Activated naive CD8-positive, alpha-beta T cell treated with anti-CD3 and anti-CD28 coated beads for 36 hours (primary cell): ENCODE data around the gene CNOT1. TPM values are rescaled to one million over a fixed set of nuclear protein-coding genes. Genes with fewer than 3 reads are reported as not detected.

ENCODE experiments used
- DNase-seq: peaks from one replicate; pipeline ENCODE4 v3.0.0; 2021
- H3K27ac Mint-ChIP-seq: one replicate; pipeline ENCODE4 v1.8.0; 2022; ENCODE audit warnings: mild to moderate bottlenecking, moderate library complexity, mixed read lengths
- H3K27me3 Mint-ChIP-seq: one replicate; pipeline ENCODE4 v1.8.0; 2022; ENCODE audit warnings: mild to moderate bottlenecking, mixed read lengths
- H3K36me3 Mint-ChIP-seq: one replicate; pipeline ENCODE4 v1.8.0; 2021; ENCODE audit warnings: mild to moderate bottlenecking, mixed read lengths
- H3K4me1 Mint-ChIP-seq: one replicate; pipeline ENCODE4 v1.8.0; 2021; ENCODE audit warnings: mixed read lengths
- H3K4me3 Mint-ChIP-seq: one replicate; pipeline ENCODE4 v1.8.0; 2022; ENCODE audit warnings: mild to moderate bottlenecking, moderate library complexity, mixed read lengths
- H3K9me3 Mint-ChIP-seq: one replicate; pipeline ENCODE4 v1.8.0; 2022; ENCODE audit warnings: mixed read lengths
- total RNA-seq, 2 experiments: library from RNA; stranded (reverse); gene quantifications; one replicate each; pipeline ENCODE4 v1.2.3, GENCODE V29; 2021

Gene CNOT1
- total RNA-seq, 2 experiments from 2014 or later = 295 to 317 TPM

DNA sequence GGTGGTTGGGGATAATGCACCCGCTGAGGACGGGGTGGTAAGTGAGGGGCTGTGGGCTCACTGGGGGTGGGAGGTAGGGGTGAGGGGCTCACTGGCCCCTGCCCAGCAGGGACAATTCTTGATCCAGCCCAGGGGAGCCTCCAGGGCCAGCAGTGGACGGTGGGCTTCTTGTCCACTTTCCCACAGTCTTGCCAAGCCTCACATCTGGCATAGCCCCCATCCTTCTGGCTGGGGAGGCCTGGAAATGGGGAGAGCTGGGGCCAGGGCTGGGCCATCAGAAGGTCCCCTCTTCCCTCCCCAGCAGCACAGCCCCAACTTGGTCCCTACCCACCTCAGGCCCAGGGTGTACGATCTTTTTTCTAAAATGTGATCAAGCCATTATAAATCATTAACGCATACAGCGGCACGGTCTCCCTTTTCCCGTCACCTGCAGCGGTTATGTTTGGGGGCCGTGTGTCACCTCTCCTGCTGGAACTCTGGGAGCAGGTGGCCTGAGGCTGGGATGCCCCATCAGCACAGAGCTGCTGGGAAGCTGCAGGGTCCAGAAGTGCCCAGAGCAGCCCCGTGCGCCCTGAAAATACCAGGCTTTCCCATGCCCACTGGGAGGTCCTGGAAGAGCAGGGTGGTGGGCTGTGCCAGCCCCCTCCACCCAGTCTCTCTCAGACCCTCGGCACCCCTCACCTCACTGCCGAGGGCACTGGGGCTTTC lies 121.5 kb downstream of the CNOT1 start:
- Mint-ChIP-seq H3K4me3 (no peak overlapping the region), H3K27me3 (no peaks in the 10 kb centered on the region), H3K36me3 (no peaks in the 10 kb centered on the region), H3K9me3 (no peaks in the 10 kb centered on the region), H3K27ac (no peak overlapping the region), H3K4me1 (peaks cover 4% of the 10 kb centered on the region)
- no peak for DNase-seq

DNA sequence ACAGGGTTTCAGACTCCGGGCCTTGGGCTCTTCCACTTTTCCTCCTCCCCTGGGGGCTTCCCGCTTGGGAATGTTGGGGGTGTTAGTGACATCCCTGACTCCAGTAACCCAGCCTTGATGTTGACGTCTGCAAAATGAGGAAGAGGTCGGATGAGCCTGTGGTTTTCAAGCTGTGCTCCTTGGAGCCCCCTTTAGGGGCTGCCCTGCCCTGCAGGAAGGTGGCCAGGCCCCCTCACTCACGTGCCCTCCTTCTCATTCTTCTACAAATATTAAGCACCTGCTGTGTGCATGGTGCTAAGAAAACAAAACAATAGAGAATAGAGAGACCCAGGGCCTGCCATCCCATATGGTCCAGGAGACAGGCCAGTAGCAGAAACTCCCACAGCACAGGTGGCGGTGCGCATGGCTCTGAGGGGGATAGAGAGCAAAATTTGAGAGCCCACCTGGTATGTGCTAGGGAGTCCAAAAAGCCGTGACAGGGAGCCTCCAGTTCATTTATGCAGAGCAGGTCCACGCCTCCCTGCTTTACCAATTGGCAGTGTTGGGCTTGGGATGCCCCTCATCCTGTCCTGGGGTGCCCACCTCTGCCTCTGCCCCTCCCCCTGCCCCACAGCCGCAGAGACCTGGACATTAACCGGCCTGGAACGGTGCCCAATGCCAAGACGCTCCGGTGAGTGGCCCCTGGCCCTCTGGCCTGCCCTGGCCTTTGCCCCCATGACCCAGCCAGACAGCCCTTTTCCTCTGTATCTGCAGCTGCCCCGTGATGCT lies 122.2 kb downstream of the CNOT1 start:
- peaks cover 4% of the 10 kb centered on the region for H3K4me1 Mint-ChIP-seq
- no peak for DNase-seq
- H3K9me3 Mint-ChIP-seq = no peaks in the 10 kb centered on the region
- no peaks in the 10 kb centered on the region for H3K27me3 Mint-ChIP-seq
- H3K27ac Mint-ChIP-seq = no peak overlapping the region
- H3K36me3 Mint-ChIP-seq = no peaks in the 10 kb centered on the region
- no peak overlapping the region for H3K4me3 Mint-ChIP-seq

DNA sequence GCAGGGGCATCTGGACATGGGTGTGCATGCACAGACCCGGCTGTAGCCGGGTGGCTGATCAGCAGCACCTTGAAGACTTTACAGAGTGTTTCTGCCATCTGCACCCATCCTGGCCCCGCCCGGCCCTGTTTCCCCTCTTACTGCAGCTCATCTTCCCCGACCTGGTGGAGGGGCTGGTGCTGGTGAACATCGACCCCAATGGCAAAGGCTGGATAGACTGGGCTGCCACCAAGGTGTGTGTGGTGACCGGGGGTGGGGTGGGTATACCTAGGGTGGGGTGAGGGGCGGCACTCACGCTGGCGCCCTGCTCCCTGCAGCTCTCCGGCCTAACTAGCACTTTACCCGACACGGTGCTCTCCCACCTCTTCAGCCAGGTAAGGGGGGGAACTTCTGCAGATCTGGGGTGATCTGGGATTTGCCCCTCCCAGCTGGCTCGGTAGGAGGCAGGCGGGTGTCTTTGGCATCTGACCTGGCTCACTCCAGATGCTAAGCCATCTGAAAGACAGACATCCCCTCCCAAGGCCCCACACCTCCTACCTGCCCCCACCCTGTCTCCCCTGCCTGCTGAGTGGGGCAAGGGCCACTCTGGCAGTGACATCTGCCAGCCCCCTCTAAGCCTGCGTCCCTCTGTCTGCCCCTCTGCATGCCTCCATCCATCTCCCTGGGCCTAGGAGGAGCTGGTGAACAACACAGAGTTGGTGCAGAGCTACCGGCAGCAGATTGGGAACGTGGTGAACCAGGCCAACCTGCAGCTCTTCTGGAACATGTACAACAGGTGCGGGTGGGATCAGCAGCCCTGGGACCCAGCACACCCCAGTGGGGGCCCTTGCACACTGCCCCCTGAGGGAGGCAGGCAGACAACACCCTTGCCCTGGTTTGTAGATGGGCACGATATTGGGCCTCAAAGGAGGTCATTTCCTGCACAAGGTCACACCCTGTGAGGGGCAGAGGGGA lies 123.1 kb downstream of the CNOT1 start:
- H3K27me3 Mint-ChIP-seq = peaks cover 2% of the 10 kb centered on the region
- H3K4me1 Mint-ChIP-seq = peaks cover under 1% of the 10 kb centered on the region
- no peaks in the 10 kb centered on the region for H3K9me3 Mint-ChIP-seq
- DNase-seq = no peak
- no peak overlapping the region for H3K27ac Mint-ChIP-seq
- H3K4me3 Mint-ChIP-seq = no peak overlapping the region
- no peaks in the 10 kb centered on the region for H3K36me3 Mint-ChIP-seq

DNA sequence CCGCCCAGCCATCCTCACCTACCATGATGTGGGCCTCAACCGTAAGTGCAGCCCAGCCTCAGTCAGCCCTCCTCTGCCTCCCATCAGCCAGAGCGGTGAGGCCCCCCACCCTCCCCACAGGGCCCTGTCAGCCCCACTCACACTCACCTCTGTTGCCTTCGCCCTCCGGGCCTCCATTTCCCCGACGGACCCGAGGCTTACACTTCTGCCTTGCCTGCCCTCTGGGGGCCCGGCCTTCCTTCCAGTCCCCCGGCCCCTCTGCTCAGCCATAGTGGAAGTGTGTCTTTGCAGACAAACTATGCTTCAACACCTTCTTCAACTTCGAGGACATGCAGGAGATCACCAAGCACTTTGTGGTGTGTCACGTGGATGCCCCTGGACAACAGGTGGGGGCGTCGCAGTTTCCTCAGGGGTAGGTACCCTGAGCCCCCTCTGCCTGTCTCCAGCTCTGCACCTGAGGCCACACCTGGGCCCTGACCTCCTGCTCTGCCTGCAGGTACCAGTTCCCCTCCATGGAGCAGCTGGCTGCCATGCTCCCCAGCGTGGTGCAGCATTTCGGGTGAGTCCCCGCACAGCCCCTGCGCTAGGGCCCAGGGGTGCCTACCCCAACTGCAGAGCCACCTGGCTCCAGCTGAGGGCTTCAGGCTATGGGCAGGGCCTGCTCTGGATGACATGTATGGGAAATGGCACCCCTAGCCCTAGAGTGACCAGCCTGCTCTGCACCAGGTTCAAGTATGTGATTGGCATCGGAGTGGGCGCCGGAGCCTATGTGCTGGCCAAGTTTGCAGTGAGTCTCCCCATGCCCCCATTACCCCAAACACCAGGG lies 125.5 kb downstream of the CNOT1 start:
- no peaks in the 10 kb centered on the region for H3K9me3 Mint-ChIP-seq
- peaks cover 12% of the 10 kb centered on the region for H3K4me1 Mint-ChIP-seq
- no peak for DNase-seq
- H3K4me3 Mint-ChIP-seq = no peak overlapping the region
- peaks cover 5% of the 10 kb centered on the region for H3K27me3 Mint-ChIP-seq
- no peaks in the 10 kb centered on the region for H3K36me3 Mint-ChIP-seq
- no peak overlapping the region for H3K27ac Mint-ChIP-seq

DNA sequence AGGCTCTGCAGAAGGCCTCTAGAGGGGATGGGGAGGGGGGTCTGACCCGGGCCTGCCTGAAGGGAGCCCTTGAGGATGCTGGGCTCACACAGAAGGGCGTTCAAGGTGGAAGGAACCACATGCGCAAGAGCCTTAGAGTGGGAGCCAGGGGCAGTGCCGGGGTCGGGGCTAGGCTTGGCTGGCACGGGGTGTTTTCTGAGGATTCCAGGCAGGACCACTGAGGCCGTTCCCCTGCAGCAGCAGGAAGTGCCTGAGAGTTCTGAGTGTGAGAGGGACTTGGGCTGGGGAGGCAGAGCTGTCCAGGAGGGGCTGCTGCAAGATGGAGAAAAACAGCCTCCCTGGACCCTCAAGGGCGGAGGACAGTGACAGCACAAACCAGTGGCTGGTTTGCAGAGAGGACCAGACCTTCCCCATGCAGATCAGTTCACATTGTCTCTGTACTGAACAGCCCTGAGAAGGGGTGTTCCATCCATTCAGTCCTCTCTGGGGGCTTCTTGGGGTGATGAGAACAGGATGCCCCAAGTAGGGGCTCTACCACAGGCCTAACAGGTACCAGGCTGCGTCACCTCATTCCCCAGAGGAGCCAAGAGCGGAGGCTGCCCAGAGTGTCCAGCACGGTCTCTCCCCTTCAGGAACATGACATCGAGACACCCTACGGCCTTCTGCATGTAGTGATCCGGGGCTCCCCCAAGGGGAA lies 126.3 kb downstream of the CNOT1 start:
- Mint-ChIP-seq H3K27me3 (peaks cover 5% of the 10 kb centered on the region), H3K9me3 (no peaks in the 10 kb centered on the region), H3K4me3 (no peak overlapping the region), H3K27ac (no peak overlapping the region), H3K36me3 (no peaks in the 10 kb centered on the region), H3K4me1 (peaks cover 12% of the 10 kb centered on the region)
- DNase-seq = no peak

DNA sequence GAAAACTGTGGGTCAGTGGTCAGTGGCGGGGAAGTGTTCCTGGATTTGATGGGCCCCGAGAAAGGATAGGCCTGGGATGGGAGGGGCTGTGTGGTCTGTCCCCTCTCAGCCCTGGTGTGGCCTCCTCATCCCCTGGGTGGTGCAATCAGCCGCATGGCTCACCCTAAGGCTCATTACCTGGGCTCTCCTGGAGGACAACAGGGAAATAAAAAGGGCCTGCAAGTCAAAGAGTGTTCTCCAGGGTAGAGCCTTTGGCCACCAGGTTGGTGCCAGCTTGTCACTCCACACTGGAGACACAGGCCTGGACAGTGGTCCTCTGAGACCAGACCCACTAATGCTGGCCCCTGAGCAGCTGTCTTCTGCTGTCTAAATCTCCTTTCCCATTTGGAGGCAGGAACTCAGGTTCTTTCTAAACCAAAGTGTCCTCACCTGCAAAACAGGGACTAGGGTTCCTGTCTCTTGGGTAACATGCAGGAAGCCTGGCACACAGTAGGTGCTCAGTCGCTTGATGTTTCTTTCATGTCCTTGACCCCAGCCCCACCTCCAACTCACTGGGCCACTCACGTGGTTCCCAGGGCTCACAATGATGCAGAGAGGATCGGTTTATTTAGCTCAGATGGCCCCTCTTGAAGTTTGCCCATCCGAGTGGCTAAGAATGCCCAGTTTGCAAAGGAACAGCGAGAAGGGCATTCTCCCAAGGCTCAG lies 127.3 kb downstream of the CNOT1 start:
- no peaks in the 10 kb centered on the region for H3K36me3 Mint-ChIP-seq
- H3K27ac Mint-ChIP-seq = no peak overlapping the region
- H3K4me3 Mint-ChIP-seq = no peak overlapping the region
- H3K4me1 Mint-ChIP-seq = peaks cover 15% of the 10 kb centered on the region
- peaks cover 5% of the 10 kb centered on the region for H3K27me3 Mint-ChIP-seq
- no peaks in the 10 kb centered on the region for H3K9me3 Mint-ChIP-seq
- no peak for DNase-seq

DNA sequence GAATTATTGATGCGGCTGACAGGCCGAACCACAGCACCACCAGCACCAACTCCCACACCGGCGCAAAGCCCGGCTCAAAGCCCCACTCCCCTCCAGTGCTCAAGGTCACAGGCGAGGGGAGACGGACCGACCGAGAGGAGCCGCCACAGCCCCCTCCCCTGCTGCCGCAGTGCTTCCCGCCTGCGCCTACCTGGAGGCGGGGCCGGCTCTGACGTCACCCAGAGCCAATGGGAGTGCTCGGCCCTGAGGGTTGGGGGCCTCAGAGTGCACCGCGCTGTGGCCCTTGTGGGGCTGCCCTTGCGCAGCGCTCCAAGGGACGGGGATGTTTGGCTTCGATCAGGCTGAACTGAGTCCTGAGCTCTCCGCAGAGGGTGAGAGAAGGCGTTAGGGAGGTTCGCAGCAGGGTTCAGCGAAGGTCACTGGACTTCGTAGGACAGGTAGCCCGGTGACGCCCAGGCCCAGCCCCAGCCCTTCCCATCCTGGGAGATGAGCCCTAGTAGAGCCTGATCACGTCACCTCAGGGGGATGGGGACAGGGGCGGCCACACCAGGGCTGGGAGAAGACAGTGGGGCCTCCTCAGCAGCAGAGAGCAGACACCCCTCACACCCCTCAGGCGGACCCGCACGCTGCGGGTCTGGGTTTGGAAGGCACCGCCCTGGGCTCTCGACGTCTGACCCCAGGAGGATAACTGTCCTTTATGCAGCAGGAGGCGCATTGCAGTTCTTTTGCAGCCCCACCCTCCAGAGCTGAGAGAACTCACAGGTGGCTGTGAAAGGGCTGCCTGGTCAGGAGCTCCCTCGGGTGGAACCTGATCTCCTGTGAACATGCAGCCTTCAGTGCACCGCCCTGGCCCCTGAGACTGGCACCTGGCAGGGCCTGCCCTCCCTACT lies 128.1 kb downstream of the CNOT1 start:
- Mint-ChIP-seq H3K27me3 (peaks cover 5% of the 10 kb centered on the region), H3K36me3 (no peaks in the 10 kb centered on the region), H3K4me1 (peaks cover 22% of the 10 kb centered on the region), H3K27ac (no peak overlapping the region), H3K9me3 (no peaks in the 10 kb centered on the region), H3K4me3 (peak overlapping the region; percentile 83)
- peak; percentile 62 for DNase-seq

DNA sequence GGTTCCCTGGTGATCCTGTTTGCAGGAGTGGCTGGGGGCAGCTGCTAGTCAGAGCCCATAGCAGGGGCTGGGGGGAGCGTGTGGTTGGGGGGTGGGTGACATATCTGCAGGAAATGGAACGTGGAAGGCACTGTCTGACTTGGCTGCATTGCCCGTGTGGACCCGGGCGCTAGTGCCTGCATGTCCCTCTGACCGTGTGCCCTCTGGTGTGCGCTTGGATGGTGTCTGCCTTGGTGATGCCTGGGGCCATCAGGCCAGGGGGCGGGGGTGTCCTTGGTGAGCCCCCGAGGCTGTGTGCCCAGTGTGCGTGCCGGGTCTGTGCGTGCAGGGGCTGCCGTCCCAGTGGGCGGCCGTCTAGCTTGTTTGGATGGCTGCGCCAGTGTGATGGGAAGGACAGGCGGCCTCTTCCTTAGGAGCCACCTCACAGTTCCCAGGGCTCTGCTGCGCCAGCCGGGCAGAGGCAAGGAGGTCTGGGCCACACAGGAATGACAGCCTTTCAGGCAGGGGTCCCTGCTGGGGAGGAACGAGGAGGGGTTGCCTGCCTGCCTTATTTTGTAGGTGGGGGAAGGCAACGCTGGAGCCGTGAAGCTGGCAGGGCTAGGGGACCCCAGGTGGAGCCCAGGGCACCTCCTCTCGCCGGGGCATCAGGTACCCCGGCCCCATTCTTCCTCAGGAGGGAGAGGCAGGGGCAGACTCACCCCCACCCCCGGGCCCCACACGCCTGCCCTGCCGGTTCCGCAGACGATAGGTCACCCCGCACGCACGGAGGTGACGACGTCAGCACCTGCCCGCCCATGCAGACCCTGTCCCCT lies 129.0 kb downstream of the CNOT1 start:
- Mint-ChIP-seq H3K4me3 (peak overlapping the region; percentile 83), H3K9me3 (no peaks in the 10 kb centered on the region), H3K4me1 (peaks cover 22% of the 10 kb centered on the region), H3K27me3 (peaks cover 5% of the 10 kb centered on the region), H3K36me3 (no peaks in the 10 kb centered on the region), H3K27ac (no peak overlapping the region)
- no peak for DNase-seq

DNA sequence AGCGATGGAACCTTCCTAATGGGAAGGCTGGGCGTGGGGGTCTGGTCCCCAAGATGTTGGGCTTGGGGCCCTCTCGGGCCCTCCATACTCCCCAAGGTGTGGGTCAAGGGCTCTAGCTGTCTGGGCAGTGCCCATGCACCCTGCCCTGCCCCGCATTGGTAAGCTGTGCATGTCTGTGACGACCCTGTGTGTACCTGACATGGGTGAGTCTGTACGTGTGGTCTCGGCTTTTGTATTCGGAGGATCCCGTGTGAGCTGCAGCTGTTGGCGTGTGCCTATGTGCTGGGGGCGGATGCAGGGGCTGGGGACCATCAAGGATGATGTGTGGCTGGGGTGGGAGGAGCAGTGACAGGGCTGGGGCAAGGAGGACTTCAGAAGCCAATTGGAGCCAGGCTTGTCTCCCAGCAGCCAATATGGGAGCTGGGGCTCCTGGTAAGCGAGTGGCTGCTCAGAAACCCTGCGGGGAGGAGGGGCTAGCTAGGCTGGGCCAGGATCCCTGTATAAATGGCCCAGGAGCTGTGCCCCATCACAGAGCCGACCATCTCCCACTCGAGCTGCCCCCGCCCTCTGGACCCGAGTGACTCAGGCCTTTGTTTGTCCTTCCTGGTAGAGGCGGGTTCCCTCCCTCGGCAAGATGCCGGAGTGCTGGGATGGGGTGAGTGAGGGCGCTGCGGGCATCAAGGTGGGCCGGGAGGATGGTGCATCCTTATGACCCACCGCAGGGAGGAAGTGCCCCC lies 129.8 kb downstream of the CNOT1 start, which contains the start of gene NDRG4:
Gene NDRG4 (plus strand): TSS at position 529 of the 737 bp plus-strand sequence. CDS start 106 bp downstream, at position 635.
- Mint-ChIP-seq H3K27me3 (peaks cover 5% of the 10 kb centered on the region), H3K4me1 (peaks cover 26% of the 10 kb centered on the region), H3K27ac (no peak within 1 kb of the TSS), H3K36me3 (no peaks in the 10 kb centered on the region), H3K4me3 (peak within 1 kb of the TSS; percentile 83), H3K9me3 (no peaks in the 10 kb centered on the region)
- peak; percentile 74 for DNase-seq

DNA sequence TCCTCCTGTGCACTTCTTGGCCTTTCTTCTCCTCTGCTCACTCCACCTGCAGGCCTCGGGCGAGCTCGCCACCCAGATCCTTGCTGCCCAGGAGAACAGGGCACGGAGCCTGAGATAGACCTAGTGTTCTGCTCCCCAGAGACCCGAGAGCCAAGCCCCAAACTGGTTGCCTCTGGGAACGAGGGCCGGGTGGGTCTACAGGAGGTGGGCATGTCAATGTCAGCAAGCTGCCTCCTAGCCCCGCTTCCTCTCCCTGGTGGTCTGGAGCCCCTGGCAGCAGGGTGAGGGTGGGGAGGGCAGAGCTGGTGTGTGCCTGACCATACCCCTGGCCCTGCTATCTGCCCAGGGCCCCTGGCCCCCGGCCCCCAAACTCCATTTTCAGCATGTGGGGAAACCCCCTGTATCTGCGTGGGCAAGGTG lies 130.5 kb downstream of the CNOT1 start:
- no peak for DNase-seq
- Mint-ChIP-seq H3K36me3 (no peaks in the 10 kb centered on the region), H3K27ac (no peak overlapping the region), H3K27me3 (peaks cover 9% of the 10 kb centered on the region), H3K9me3 (no peaks in the 10 kb centered on the region), H3K4me1 (peaks cover 28% of the 10 kb centered on the region), H3K4me3 (no peak overlapping the region)

DNA sequence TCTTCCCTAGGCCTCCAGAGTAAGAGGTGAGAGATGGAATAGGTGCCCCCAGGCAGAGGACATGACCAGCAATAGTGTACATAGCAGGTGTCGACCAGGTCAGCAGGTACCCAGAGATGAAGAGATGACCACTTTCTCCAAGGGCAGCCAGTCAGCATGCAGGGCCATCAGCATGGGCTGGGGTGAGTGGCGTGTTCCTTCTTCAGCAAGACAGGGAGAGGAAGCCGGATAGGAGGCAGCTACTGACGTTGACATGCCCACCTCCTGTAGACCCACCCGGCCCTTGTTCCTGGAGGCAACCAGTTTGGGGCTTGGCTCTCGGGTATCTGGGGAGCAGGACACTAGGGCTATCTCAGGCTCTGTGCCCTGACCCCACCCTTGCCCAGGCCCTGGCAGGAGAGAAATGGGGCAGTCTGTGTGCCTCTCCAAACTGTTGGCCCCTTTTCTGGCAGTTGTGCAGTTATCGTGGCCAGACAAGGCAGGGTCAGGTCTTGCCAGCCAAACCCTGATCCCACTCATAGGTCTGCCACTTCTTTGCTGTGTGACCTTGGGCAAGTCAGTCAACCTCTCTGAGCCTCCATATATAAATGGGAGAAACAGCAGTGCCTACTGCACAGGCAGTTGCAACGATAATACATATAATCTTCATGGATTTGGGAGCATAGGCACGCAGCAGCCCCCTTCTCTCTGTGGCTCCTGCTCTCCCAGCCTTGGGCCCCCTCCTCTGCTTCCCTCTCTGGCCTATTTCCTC lies 131.1 kb downstream of the CNOT1 start:
- Mint-ChIP-seq H3K27me3 (peaks cover 9% of the 10 kb centered on the region), H3K9me3 (no peaks in the 10 kb centered on the region), H3K27ac (no peak overlapping the region), H3K4me3 (no peak overlapping the region), H3K4me1 (peaks cover 28% of the 10 kb centered on the region), H3K36me3 (no peaks in the 10 kb centered on the region)
- DNase-seq = no peak
